ENCODE measurements around the gene PTGES2.

The PTGES2 gene

GRCh38 chr9:128153060-128153946, 25.8 kb upstream of the PTGES2 start:
- no peak for DNase-seq

- no peak for DNase-seq
These were observed 24.9 kb upstream of the PTGES2 start for GRCh38 chr9:128152133-128153059.

- DNase-seq: no peak
These were observed 24.0 kb upstream of the PTGES2 start for GRCh38 chr9:128151309-128152132.

GRCh38 chr9:128150594-128151308, 23.2 kb upstream of the PTGES2 start:
- DNase-seq: no peak

GRCh38 chr9:128149951-128150593, 22.5 kb upstream of the PTGES2 start:
- no peak for DNase-seq

GRCh38 chr9:128149001-128149701, 21.6 kb upstream of the PTGES2 start, which contains the start of gene LCN2:
Gene LCN2 (plus strand): TSS chr9:128149453. CDS start chr9:128149526, 73 bp downstream.
- no peak for DNase-seq

GRCh38 chr9:128148509-128149000, 21.0 kb upstream of the PTGES2 start:
- DNase-seq: no peak

- no peak for DNase-seq
These were observed 19.1 kb upstream of the PTGES2 start for GRCh38 chr9:128146591-128147120.

- DNase-seq: no peak
These were observed 18.4 kb upstream of the PTGES2 start for GRCh38 chr9:128145951-128146351.

- no peak for DNase-seq
These were observed 18.0 kb upstream of the PTGES2 start for GRCh38 chr9:128145536-128145935.

GRCh38 chr9:128144239-128145181, 17.0 kb upstream of the PTGES2 start:
- DNase-seq: no peak

GRCh38 chr9:128143525-128144238, 16.2 kb upstream of the PTGES2 start:
- DNase-seq: no peak

- DNase-seq: no peak
These were observed 15.1 kb upstream of the PTGES2 start for GRCh38 chr9:128142596-128142995.

GRCh38 chr9:128142061-128142460, 14.5 kb upstream of the PTGES2 start:
- no peak for DNase-seq

- DNase-seq: no peak
These were observed 14.1 kb upstream of the PTGES2 start for GRCh38 chr9:128141604-128142003.

GRCh38 chr9:128139621-128140020, 12.1 kb upstream of the PTGES2 start:
- no peak for DNase-seq

- DNase-seq: no peak
These were observed 10.5 kb upstream of the PTGES2 start for GRCh38 chr9:128138001-128138400.
